ENCODE data around the gene CDS2. TPM values are rescaled to one million over a fixed set of nuclear protein-coding genes. Genes with fewer than 3 reads are reported as not detected.

CDS2 gene
- total RNA-seq, 1 experiment from 2014 or later = 26.3 TPM

GRCh38 chr20:5196149-5196548 is 69.3 kb downstream of the CDS2 start:
- no TSS peak for BruUV-seq (replicated peaks)
- no peak overlapping the region for H3K4me3 Mint-ChIP-seq (ENCODE audit: unreplicated experiment)
- intact Hi-C loops (cut with micrococcal nuclease) = no loop called here
- POLR2A ChIA-PET = no interaction called here
- H3K27me3 Mint-ChIP-seq (ENCODE audit: insufficient read depth, unreplicated experiment) = no peaks in the 10 kb centered on the region
- no peak for DNase-seq (ENCODE audit: unreplicated experiment)
- CTCF ChIA-PET = interaction anchor here (1.0 to 1.7 kb wide), 4 partner anchors 14 to 252 kb away, joined by 3 to 10 read pairs (median 6); partner anchors contain the start of gene CDS2
- no peaks in the 10 kb centered on the region for H3K4me1 Mint-ChIP-seq (ENCODE audit: insufficient read depth, unreplicated experiment)
- no peaks in the 10 kb centered on the region for H3K9me3 Mint-ChIP-seq (ENCODE audit: unreplicated experiment)
- H3K27ac Mint-ChIP-seq (ENCODE audit: low read depth, unreplicated experiment) = no peak overlapping the region
- peaks cover 5% of the 10 kb centered on the region for H3K36me3 Mint-ChIP-seq (ENCODE audit: insufficient read depth, unreplicated experiment)
- no peak for TF ChIP-seq CTCF (IDR thresholded peaks at IDR 0.05; ENCODE audit: unreplicated experiment)

GRCh38 chr20:5197270-5197827 is 70.5 kb downstream of the CDS2 start:
- no peaks in the 10 kb centered on the region for H3K27me3 Mint-ChIP-seq (ENCODE audit: insufficient read depth, unreplicated experiment)
- no peak for TF ChIP-seq CTCF (IDR thresholded peaks at IDR 0.05; ENCODE audit: unreplicated experiment)
- ChIA-PET CTCF (interaction anchor here (0.5 to 1.4 kb wide), 8 partner anchors 8 to 1050 kb away, joined by 3 to 6 read pairs (median 5); partner anchors contain the start of gene CDS2), POLR2A (interaction anchor here (0.8 kb wide), 1 partner anchor 12 kb away, joined by 3 read pairs; no protein-coding TSS in a partner anchor)
- no peak overlapping the region for H3K27ac Mint-ChIP-seq (ENCODE audit: low read depth, unreplicated experiment)
- no TSS peak for BruUV-seq (replicated peaks)
- H3K9me3 Mint-ChIP-seq (ENCODE audit: unreplicated experiment) = no peaks in the 10 kb centered on the region
- H3K4me3 Mint-ChIP-seq (ENCODE audit: unreplicated experiment) = no peak overlapping the region
- intact Hi-C loops (cut with micrococcal nuclease) = no loop called here
- H3K4me1 Mint-ChIP-seq (ENCODE audit: insufficient read depth, unreplicated experiment) = no peaks in the 10 kb centered on the region
- peaks cover 11% of the 10 kb centered on the region for H3K36me3 Mint-ChIP-seq (ENCODE audit: insufficient read depth, unreplicated experiment)
- DNase-seq (ENCODE audit: unreplicated experiment) = no peak

- DNase-seq (ENCODE audit: unreplicated experiment) = no peak
- no peak overlapping the region for H3K27ac Mint-ChIP-seq (ENCODE audit: low read depth, unreplicated experiment)
- no peak for TF ChIP-seq CTCF (IDR thresholded peaks at IDR 0.05; ENCODE audit: unreplicated experiment)
- ChIA-PET CTCF (interaction anchor here (0.6 to 1.4 kb wide), 7 partner anchors 7 to 1050 kb away, joined by 3 to 7 read pairs (median 5); partner anchors contain the start of gene CDS2), POLR2A (interaction anchor here (1.2 kb wide), 1 partner anchor 71 kb away, joined by 3 read pairs; the partner anchor contains the start of gene CDS2)
- peaks cover 6% of the 10 kb centered on the region for H3K36me3 Mint-ChIP-seq (ENCODE audit: insufficient read depth, unreplicated experiment)
- no peaks in the 10 kb centered on the region for H3K9me3 Mint-ChIP-seq (ENCODE audit: unreplicated experiment)
- no peak overlapping the region for H3K4me3 Mint-ChIP-seq (ENCODE audit: unreplicated experiment)
- no peaks in the 10 kb centered on the region for H3K4me1 Mint-ChIP-seq (ENCODE audit: insufficient read depth, unreplicated experiment)
- no TSS peak for BruUV-seq (replicated peaks)
- no peaks in the 10 kb centered on the region for H3K27me3 Mint-ChIP-seq (ENCODE audit: insufficient read depth, unreplicated experiment)
- intact Hi-C loops (cut with micrococcal nuclease) = no loop called here
These were observed 71.2 kb downstream of the CDS2 start for GRCh38 chr20:5197847-5198650.

- ChIA-PET POLR2A (interaction anchor here (1.2 kb wide), 1 partner anchor 72 kb away, joined by 3 read pairs; the partner anchor contains the start of gene CDS2), CTCF (interaction anchor here (1.4 kb wide), 1 partner anchor 250 kb away, joined by 7 read pairs; no protein-coding TSS in a partner anchor)
- no peak for DNase-seq (ENCODE audit: unreplicated experiment)
- H3K4me3 Mint-ChIP-seq (ENCODE audit: unreplicated experiment) = no peak overlapping the region
- no peaks in the 10 kb centered on the region for H3K27me3 Mint-ChIP-seq (ENCODE audit: insufficient read depth, unreplicated experiment)
- no peak for TF ChIP-seq CTCF (IDR thresholded peaks at IDR 0.05; ENCODE audit: unreplicated experiment)
- H3K27ac Mint-ChIP-seq (ENCODE audit: low read depth, unreplicated experiment) = no peak overlapping the region
- intact Hi-C loops (cut with micrococcal nuclease) = no loop called here
- BruUV-seq (replicated peaks) = no TSS peak
- H3K9me3 Mint-ChIP-seq (ENCODE audit: unreplicated experiment) = no peaks in the 10 kb centered on the region
- no peaks in the 10 kb centered on the region for H3K4me1 Mint-ChIP-seq (ENCODE audit: insufficient read depth, unreplicated experiment)
- peaks cover 6% of the 10 kb centered on the region for H3K36me3 Mint-ChIP-seq (ENCODE audit: insufficient read depth, unreplicated experiment)
These were observed 71.8 kb downstream of the CDS2 start for GRCh38 chr20:5198651-5198924.

Measured in MCF 10A (cell line).